Measurements from ENCODE around the gene ETF1.
"Not testable (repeated sequence)": the region's sequence is repeated elsewhere in the genome, so short reads cannot be mapped to it uniquely, and the experiment has no call there.

ETF1 gene

GRCh38 chr5:138528744-138529469, 14.1 kb downstream of the ETF1 start:
- no peak for DNase-seq

GRCh38 chr5:138528208-138528607, 14.8 kb downstream of the ETF1 start:
- DNase-seq, result no peak

- no peak for DNase-seq
These were observed 15.9 kb downstream of the ETF1 start for GRCh38 chr5:138527170-138527569.

GRCh38 chr5:138523406-138523805, 19.6 kb downstream of the ETF1 start:
- DNase-seq, result no peak

- no peak for DNase-seq
These were observed 22.1 kb downstream of the ETF1 start for GRCh38 chr5:138520971-138521370.

GRCh38 chr5:138517437-138517836, 25.6 kb downstream of the ETF1 start:
- no peak for DNase-seq

- no peak for DNase-seq
These were observed 27.3 kb downstream of the ETF1 start for GRCh38 chr5:138515556-138516245.

- DNase-seq, result no peak
These were observed 29.0 kb downstream of the ETF1 start for GRCh38 chr5:138514021-138514420.

- no peak for DNase-seq
These were observed 34.1 kb downstream of the ETF1 start for GRCh38 chr5:138508958-138509357.

- DNase-seq, result not testable (repeated sequence)
These were observed 35.6 kb downstream of the ETF1 start for GRCh38 chr5:138507485-138507884.

- DNase-seq, result no peak
These were observed 36.4 kb downstream of the ETF1 start for GRCh38 chr5:138506370-138507306.

GRCh38 chr5:138504799-138505198, 38.2 kb downstream of the ETF1 start:
- peak in 7 of 14 donors; percentile 9 to 43 (median 23) for DNase-seq

- peak in 8 of 14 donors; percentile 8 to 71 (median 20) for DNase-seq
These were observed 39.4 kb downstream of the ETF1 start for GRCh38 chr5:138503487-138504270.

- DNase-seq, result no peak
These were observed 40.5 kb downstream of the ETF1 start for GRCh38 chr5:138502521-138502920.

- peak in 2 of 14 donors; percentile 3 to 18 for DNase-seq
These were observed 40.9 kb downstream of the ETF1 start for GRCh38 chr5:138502121-138502520.

- no peak for DNase-seq
These were observed 44.7 kb downstream of the ETF1 start for GRCh38 chr5:138498376-138498775.

- DNase-seq, result no peak
These were observed 47.7 kb downstream of the ETF1 start for GRCh38 chr5:138495351-138495750.

- peak in 2 of 14 donors; percentile 26 for DNase-seq
These were observed 50.4 kb downstream of the ETF1 start for GRCh38 chr5:138492560-138493045.

- DNase-seq, result peak; percentile 58 to 92 (median 84)
These were observed 51.1 kb downstream of the ETF1 start for GRCh38 chr5:138491669-138492559.

- DNase-seq, result peak in 1 of 14 donors; percentile 54
These were observed 51.8 kb downstream of the ETF1 start for GRCh38 chr5:138491284-138491648.
